GM23248 (cell line): ENCODE data around the gene ELP5. TPM values are rescaled to one million over a fixed set of nuclear protein-coding genes. Genes with fewer than 3 reads are reported as not detected.

ENCODE experiments used
- DNase-seq: peaks from one replicate; pipeline ENCODE4 v3.0.0-alpha.2; 2015
- H2AFZ ChIP-seq: fragments of 200-600 bp; sonication (generic); 2 replicates; pipeline ENCODE4 v1.6.1; 2016; ENCODE audit warnings: antibody characterized with exemption
- H3F3A ChIP-seq: fragments of 200-600 bp; sonication (generic); 2 replicates; pipeline ENCODE4 v1.6.1; 2016; ENCODE audit warnings: mild to moderate bottlenecking, antibody characterized with exemption, mixed run types; ENCODE audit not compliant: insufficient read depth
- H3K27ac ChIP-seq: fragments of 200-600 bp; sonication (generic); 2 replicates; pipeline ENCODE4 v1.5.1; 2016; ENCODE audit warnings: mild to moderate bottlenecking
- H3K27me3 ChIP-seq: fragments of 200-600 bp; sonication (generic); replicated peaks from 2 replicates; pipeline ENCODE4 v1.6.1; 2016; ENCODE audit warnings: mild to moderate bottlenecking; ENCODE audit not compliant: insufficient read depth
- H3K36me3 ChIP-seq: fragments of 200-600 bp; sonication (generic); 2 replicates; pipeline ENCODE4 v1.6.1; 2016; ENCODE audit warnings: low read depth, mild to moderate bottlenecking
- H3K4me1 ChIP-seq: fragments of 200-600 bp; sonication (generic); 2 replicates; pipeline ENCODE4 v1.6.1; 2016; ENCODE audit warnings: mild to moderate bottlenecking; ENCODE audit not compliant: insufficient read depth
- H3K4me2 ChIP-seq: fragments of 200-600 bp; sonication (generic); one replicate; pipeline ENCODE4 v1.6.1; 2016; ENCODE audit warnings: mild to moderate bottlenecking; ENCODE audit not compliant: unreplicated experiment
- H3K4me3 ChIP-seq: fragments of 200-600 bp; sonication (generic); 2 replicates; pipeline ENCODE4 v1.5.1; 2016; ENCODE audit warnings: mild to moderate bottlenecking
- H3K79me2 ChIP-seq: fragments of 200-600 bp; sonication (generic); 2 replicates; pipeline ENCODE4 v1.6.1; 2016; ENCODE audit warnings: mild to moderate bottlenecking; ENCODE audit not compliant: insufficient read depth
- H3K9ac ChIP-seq: fragments of 200-600 bp; sonication (generic); 2 replicates; pipeline ENCODE4 v1.6.1; 2016; ENCODE audit warnings: mild to moderate bottlenecking
- H3K9me2 ChIP-seq: fragments of 200-600 bp; sonication (generic); 2 replicates; pipeline ENCODE4 v1.6.1; 2016; ENCODE audit warnings: mixed run types, mild to moderate bottlenecking, moderate library complexity; ENCODE audit not compliant: insufficient read depth
- H3K9me3 ChIP-seq: fragments of 200-600 bp; sonication (generic); one replicate; pipeline ENCODE4 v1.6.1; 2017; ENCODE audit warnings: low read depth
- H4K20me1 ChIP-seq: fragments of 200-600 bp; sonication (generic); 2 replicates; pipeline ENCODE4 v1.6.0; 2016; ENCODE audit not compliant: insufficient read depth
- EZH2 ChIP-seq: fragments of 200-600 bp; sonication (generic); IDR thresholded peaks from 2 replicates; pipeline ENCODE4 v1.6.1; 2018; ENCODE audit warnings: antibody characterized with exemption, mild to moderate bottlenecking; ENCODE audit not compliant: insufficient read depth, poor library complexity, severe bottlenecking
- EZH2phosphoT487 ChIP-seq: fragments of 200-600 bp; sonication (generic); IDR thresholded peaks from 2 replicates; pipeline ENCODE4 v1.6.1; 2018; ENCODE audit warnings: antibody characterized with exemption, moderate library complexity, mild to moderate bottlenecking, low read depth; ENCODE audit not compliant: insufficient read depth
- WGBS, 2 experiments: methylation state at CpG; one replicate each; pipeline ENCODE4 v1.1.6; 2015 to 2017; ENCODE audit warnings: low lambda C conversion rate in 2 of 2, low coverage in 1 of 2; ENCODE audit errors: missing lambda C conversion rate in 2 of 2; 5-methylcytosine and 5-hydroxymethylcytosine counted together
- in situ Hi-C: fragments of 300-500 bp; cut with MboI; formaldehyde crosslinking; loops from 2 replicates; pipeline ENCODE4 v1.15.0; 2020
- polyA plus RNA-seq: library from polyadenylated mRNA; unstranded; fragments of >200 nt; fragmentation: Nextera tagmentation; extraction: Ambion mirVana; gene quantifications from 2 replicates; pipeline ENCODE4 v1.2.1, GENCODE V29; 2016
- total RNA-seq: library from RNA; depleted of rRNA; stranded (reverse); fragments of >200 nt; shearing (Covaris generic); gene quantifications from 2 replicates; pipeline ENCODE4 v1.2.3, GENCODE V29; 2014

The ELP5 gene
- total and polyA plus RNA-seq, 2 experiments from 2014 or later: 32.9 to 34.8 TPM

- H4K20me1 ChIP-seq: no peaks in the 10 kb centered on the region
- no peaks in the 10 kb centered on the region for H3K9me3 ChIP-seq
- no peak overlapping the region for H3K27ac ChIP-seq
- H2AFZ ChIP-seq: no peak overlapping the region
- 68 to 77% methylated on average over 17 to 18 of the region's 19 CpGs for WGBS, 2 experiments
- H3K4me1 ChIP-seq: no peaks in the 10 kb centered on the region
- no peaks in the 10 kb centered on the region for H3F3A ChIP-seq
- H3K4me3 ChIP-seq: no peak overlapping the region
- TF ChIP-seq EZH2: no peak
- no peak for TF ChIP-seq EZH2phosphoT487
- H3K9ac ChIP-seq: no peak overlapping the region
- H3K4me2 ChIP-seq: no peak overlapping the region
- in situ Hi-C loops: no loop called here
- H3K36me3 ChIP-seq: no peaks in the 10 kb centered on the region
- H3K27me3 ChIP-seq: peaks cover 41% of the 10 kb centered on the region
- H3K79me2 ChIP-seq: no peaks in the 10 kb centered on the region
- H3K9me2 ChIP-seq: no peaks in the 10 kb centered on the region
- no peak for DNase-seq
Observed at GRCh38 chr17:7290166-7290565, 38.2 kb downstream of the ELP5 start.

DNA sequence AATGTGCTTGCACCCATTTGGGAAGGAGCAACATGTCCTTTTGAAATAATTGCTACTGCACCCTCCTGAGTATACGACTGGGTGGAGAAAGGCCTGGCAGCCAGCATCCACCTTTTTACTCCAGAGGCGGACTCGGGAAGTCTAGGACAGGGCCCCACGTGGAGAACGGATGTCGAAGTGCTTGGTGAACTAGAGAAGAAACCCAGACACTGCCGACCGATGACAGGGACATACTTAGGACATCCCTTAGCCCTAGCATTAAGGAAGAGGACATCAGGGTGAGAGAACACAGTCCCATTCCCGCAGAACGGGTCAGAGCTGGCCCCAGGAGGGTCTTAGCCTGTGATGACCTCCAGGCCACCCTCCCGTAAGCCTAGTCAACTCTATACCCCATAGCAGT, 38.7 kb downstream of the ELP5 start:
- Histone ChIP-seq H2AFZ (no peak overlapping the region), H3K4me2 (no peak overlapping the region), H3K9me2 (no peaks in the 10 kb centered on the region), H3K79me2 (no peaks in the 10 kb centered on the region), H3K27me3 (peaks cover 41% of the 10 kb centered on the region), H3K4me3 (no peak overlapping the region), H3K9me3 (no peaks in the 10 kb centered on the region), H3K36me3 (no peaks in the 10 kb centered on the region), H3K9ac (no peak overlapping the region), H3K27ac (no peak overlapping the region), H3K4me1 (no peaks in the 10 kb centered on the region), H3F3A (peaks cover 2% of the 10 kb centered on the region; the same call in 1 of the 2 replicates), H4K20me1 (no peaks in the 10 kb centered on the region)
- no peak for DNase-seq
- in situ Hi-C loops: no loop called here
- WGBS, 2 experiments: 45 to 49% methylated on average over 11 of the region's 11 CpGs
- TF ChIP-seq EZH2 (no peak), EZH2phosphoT487 (no peak)

DNA sequence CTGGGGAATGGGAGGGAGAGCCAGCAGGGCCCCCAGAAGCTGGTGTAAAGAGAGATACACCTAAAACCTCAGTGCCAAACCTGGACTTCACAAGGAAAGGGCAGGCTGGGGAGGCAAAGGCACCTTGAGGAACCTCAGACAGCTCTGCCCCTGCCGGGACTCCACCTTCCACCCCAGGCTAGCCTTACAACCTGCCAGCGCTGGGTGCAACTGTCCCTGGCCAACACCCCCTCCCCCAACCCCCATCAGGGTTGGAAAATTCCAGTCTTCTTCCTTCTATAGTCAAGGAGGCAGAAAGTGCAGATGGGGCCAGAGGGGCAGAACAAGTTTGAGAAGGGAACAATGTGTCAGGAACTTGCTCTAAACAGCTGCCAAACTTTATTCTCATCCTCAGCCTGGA, 40.2 kb downstream of the ELP5 start:
- H3K4me3 ChIP-seq: no peak overlapping the region
- H3K27ac ChIP-seq: no peak overlapping the region
- H3K9me2 ChIP-seq: no peaks in the 10 kb centered on the region
- H3K27me3 ChIP-seq: peaks cover 32% of the 10 kb centered on the region
- no peak overlapping the region for H3K4me2 ChIP-seq
- H3K9ac ChIP-seq: no peak overlapping the region
- no peak for DNase-seq
- TF ChIP-seq EZH2: no peak
- TF ChIP-seq EZH2phosphoT487: no peak
- H3K4me1 ChIP-seq: no peaks in the 10 kb centered on the region
- H2AFZ ChIP-seq: no peak overlapping the region
- no peaks in the 10 kb centered on the region for H3K36me3 ChIP-seq
- in situ Hi-C loops: no loop called here
- peaks cover 5% of the 10 kb centered on the region; the same call in 1 of the 2 replicates for H3F3A ChIP-seq
- H3K79me2 ChIP-seq: no peaks in the 10 kb centered on the region
- WGBS, 2 experiments: 61 to 81% methylated on average over 2 of the region's 2 CpGs
- no peaks in the 10 kb centered on the region for H4K20me1 ChIP-seq
- H3K9me3 ChIP-seq: no peaks in the 10 kb centered on the region

DNA sequence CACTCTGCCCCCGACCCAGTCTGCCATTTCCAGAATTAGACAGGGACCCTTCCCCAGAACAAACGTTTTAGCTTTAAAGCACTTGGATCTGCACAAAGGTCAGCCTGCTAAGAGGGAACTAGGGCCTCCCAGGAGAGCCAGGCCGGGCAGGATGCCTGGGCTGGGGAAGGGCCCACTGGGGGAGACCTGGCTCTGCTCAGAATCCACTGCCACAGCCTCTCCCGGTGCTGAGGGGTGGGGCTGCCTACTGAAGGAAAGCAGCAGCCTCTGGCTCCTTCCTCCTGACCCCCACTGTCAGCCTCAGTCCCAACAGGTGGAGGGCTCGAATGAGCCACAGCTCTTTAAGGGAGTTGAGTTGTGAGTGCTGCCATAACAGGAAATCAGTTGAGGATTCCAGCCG, 40.7 kb downstream of the ELP5 start:
- DNase-seq: no peak
- H3K9me3 ChIP-seq: no peaks in the 10 kb centered on the region
- peaks cover 26% of the 10 kb centered on the region for H3K27me3 ChIP-seq
- no peaks in the 10 kb centered on the region for H3K79me2 ChIP-seq
- H3K27ac ChIP-seq: no peak overlapping the region
- no peak for TF ChIP-seq EZH2phosphoT487
- TF ChIP-seq EZH2: no peak
- no peak overlapping the region for H2AFZ ChIP-seq
- H3K9ac ChIP-seq: no peak overlapping the region
- 21 to 23% methylated on average over 6 of the region's 6 CpGs for WGBS, 2 experiments
- H3K36me3 ChIP-seq: no peaks in the 10 kb centered on the region
- H3K4me1 ChIP-seq: no peaks in the 10 kb centered on the region
- H4K20me1 ChIP-seq: no peaks in the 10 kb centered on the region
- in situ Hi-C loops: no loop called here
- no peaks in the 10 kb centered on the region for H3K9me2 ChIP-seq
- H3K4me2 ChIP-seq: no peak overlapping the region
- H3F3A ChIP-seq: peaks cover 5% of the 10 kb centered on the region; the same call in 1 of the 2 replicates
- H3K4me3 ChIP-seq: no peak overlapping the region

DNA sequence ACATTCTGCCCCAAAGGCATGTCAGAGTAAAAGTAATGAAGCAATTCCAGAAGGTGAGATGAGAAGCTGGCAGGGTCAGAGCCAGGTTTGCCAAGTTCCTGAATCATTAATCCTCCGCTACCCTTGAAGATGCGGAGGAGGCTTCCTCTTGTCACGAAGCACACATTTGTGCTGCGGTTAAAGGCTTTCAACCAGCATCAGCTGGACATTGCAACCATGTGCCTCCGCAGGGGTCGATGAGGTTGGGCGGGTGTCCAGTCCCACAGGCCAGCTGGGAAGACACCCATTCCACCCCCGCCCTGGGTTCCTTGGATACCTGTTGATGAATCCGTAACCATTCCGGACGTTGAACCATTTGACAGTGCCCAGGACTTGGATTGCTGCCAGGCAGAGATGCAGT, 41.1 kb downstream of the ELP5 start:
- H3K36me3 ChIP-seq: no peaks in the 10 kb centered on the region
- peaks cover 22% of the 10 kb centered on the region for H3K27me3 ChIP-seq
- H3K4me2 ChIP-seq: no peak overlapping the region
- H3K9ac ChIP-seq: no peak overlapping the region
- in situ Hi-C loops: no loop called here
- no peaks in the 10 kb centered on the region for H3K79me2 ChIP-seq
- H3K9me2 ChIP-seq: no peaks in the 10 kb centered on the region
- no peak overlapping the region for H2AFZ ChIP-seq
- DNase-seq: peak; percentile 36
- TF ChIP-seq EZH2phosphoT487 (no peak), EZH2 (no peak)
- H3F3A ChIP-seq: peaks cover 5% of the 10 kb centered on the region; the same call in 1 of the 2 replicates
- no peaks in the 10 kb centered on the region for H3K4me1 ChIP-seq
- H3K4me3 ChIP-seq: no peak overlapping the region
- 64% methylated on average over 11 of the region's 11 CpGs for WGBS, 2 experiments
- no peak overlapping the region for H3K27ac ChIP-seq
- no peaks in the 10 kb centered on the region for H4K20me1 ChIP-seq
- H3K9me3 ChIP-seq: no peaks in the 10 kb centered on the region
